ENCODE data around the gene TENM3.

- TF ChIP-seq, protein P1, sequence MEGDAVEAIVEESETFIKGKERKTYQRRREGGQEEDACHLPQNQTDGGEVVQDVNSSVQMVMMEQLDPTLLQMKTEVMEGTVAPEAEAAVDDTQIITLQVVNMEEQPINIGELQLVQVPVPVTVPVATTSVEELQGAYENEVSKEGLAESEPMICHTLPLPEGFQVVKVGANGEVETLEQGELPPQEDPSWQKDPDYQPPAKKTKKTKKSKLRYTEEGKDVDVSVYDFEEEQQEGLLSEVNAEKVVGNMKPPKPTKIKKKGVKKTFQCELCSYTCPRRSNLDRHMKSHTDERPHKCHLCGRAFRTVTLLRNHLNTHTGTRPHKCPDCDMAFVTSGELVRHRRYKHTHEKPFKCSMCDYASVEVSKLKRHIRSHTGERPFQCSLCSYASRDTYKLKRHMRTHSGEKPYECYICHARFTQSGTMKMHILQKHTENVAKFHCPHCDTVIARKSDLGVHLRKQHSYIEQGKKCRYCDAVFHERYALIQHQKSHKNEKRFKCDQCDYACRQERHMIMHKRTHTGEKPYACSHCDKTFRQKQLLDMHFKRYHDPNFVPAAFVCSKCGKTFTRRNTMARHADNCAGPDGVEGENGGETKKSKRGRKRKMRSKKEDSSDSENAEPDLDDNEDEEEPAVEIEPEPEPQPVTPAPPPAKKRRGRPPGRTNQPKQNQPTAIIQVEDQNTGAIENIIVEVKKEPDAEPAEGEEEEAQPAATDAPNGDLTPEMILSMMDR (IDR thresholded peaks at IDR 0.05; ENCODE audit: low read length) = no peak
- no peak for TF ChIP-seq EZH2 (IDR thresholded peaks at IDR 0.05; ENCODE audit: borderline replicate concordance, low read length)
Observed at GRCh38 chr4:182207830-182208396, 35.3 kb upstream of the TENM3 start.
